UCSD-AML1 (cell line): Measurements from ENCODE around the gene CLDN25.

Experiments
- DNase-seq: peaks from one replicate; lab custom pipeline; 2025; ENCODE audit not compliant: unreplicated experiment; lab: John Stamatoyannopoulos, UW

CLDN25 gene

DNA sequence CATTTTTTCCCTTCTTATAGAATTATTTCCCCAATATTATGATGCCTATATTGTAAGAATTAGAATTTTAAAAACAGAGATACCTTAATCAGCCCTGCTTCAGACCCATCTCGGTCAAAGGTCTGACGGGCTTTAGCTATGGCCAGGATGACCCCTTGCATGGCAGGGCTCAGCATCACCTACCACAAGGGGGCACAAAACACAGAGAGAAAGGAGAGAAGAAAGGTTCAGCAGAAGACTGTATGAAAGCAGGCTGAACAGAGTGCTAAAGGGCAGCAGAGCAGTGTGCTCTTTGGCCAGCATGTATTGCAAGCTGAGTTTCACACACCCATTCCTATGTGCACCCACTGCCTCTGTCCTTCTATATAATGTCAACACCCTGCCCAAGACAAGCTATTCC, 26.8 kb downstream of the CLDN25 start:
- peak; percentile 21 for DNase-seq

GRCh38 chr11:113808931-113809330, 29.3 kb downstream of the CLDN25 start:
- DNase-seq, result no peak

- no peak for DNase-seq
These were observed 34.6 kb downstream of the CLDN25 start for GRCh38 chr11:113814181-113814580.

DNA sequence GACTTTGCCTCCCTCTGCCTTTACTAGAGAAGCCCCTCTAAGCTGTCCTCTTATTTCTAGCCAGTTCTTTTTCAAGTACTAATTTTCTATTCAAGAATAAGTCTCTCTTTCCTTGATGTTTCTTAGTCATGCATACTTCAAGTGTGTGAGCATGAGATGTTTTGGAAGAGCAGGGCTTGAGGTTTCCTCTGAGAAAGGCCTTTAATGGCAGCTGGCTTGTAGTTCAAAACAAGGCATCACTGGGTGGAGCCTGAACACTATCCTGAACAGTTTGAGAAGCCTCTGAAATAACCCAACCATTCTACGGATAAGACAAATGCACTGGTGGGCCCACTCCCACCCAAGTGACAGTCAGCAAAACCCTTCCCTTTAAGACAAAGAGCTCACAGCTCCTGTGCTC, 37.6 kb downstream of the CLDN25 start:
- no peak for DNase-seq

GRCh38 chr11:113817626-113818025, 38.0 kb downstream of the CLDN25 start:
- no peak for DNase-seq

DNA sequence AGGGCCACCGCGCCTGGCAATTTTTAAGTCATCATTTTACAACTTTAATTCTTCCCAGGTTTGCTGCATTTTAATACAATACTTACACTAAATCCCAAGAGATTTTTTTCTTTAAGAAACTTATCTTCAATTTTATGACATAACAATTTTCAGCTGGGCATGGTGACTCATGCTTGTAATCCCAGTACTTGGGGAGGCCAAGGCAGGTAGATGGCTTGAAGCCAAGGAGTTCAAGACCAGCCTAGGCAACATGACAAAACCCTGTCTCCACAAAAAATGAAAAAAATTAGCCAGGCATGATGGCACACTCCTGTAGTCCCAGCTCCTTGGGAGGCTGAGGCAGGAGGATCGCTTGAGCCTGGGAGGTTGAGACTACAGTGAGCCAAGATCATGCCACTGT, 38.8 kb downstream of the CLDN25 start:
- no peak for DNase-seq

DNA sequence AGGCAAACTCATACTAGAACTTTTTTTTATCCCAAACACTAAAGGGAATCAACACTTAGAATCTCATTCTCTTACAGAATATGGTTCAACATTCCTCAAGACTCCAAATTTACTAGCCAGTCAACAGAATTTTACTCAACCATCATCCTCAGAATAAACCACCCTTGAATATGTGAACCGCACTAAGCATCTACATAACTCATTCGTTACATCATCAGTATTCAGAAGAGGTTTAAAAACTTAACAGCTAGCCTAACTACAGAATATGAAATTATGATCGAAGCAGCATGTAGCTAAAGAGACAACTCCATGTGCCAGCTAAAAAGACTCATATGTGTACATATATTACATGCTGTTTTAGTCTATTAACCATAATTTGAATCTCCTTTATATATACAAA, 47.9 kb downstream of the CLDN25 start:
- DNase-seq, result no peak

GRCh38 chr11:113828191-113828590, 48.6 kb downstream of the CLDN25 start:
- no peak for DNase-seq

DNA sequence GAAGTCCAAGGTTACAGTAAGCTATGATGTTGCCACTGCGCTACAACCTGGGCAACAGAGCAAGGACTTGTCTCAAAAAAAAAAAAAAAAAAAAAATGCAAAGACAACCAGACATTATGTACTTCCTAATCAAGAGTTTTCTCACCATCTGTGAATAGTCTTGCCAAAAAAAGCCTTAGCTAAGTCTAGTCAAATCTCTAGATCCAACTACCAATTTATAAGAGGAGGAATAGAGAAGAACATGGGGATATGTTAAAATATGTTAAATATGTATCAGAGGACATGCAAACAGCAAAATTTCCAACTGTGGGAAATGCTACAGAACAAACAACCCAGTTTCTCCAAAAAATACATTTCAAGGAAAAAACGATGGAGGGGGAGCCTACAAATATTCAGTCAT, 50.2 kb downstream of the CLDN25 start:
- DNase-seq, result no peak
